ENCODE measurements around the gene PERP.

Gene PERP

GRCh38 chr6:138044458-138044857 is 62.8 kb downstream of the PERP start:
- no peak for DNase-seq

All from activated T-cell treated with anti-CD3 and anti-CD28 coated beads, Interleukin-2, amount 50 U/mL, for 48 hours (primary cell).